ENCODE results near the gene EXOG. TPM values are rescaled to one million over a fixed set of nuclear protein-coding genes. Genes with fewer than 3 reads are reported as not detected.

Gene EXOG
- total and polyA plus RNA-seq, 2 donors from 2014 or later, result 5.5 to 16.4 TPM

- DNase-seq, result peak in 1 of 5 donors; percentile 4
- no peaks in the 10 kb centered on the region for H3K9me3 ChIP-seq (ENCODE audit: control insufficient read depth in 2 of 3, insufficient read depth in 1 of 3, low read length in 3 of 3)
- H3K4me3 ChIP-seq (ENCODE audit: low read length in 3 of 3), result no peak overlapping the region
- H3K4me1 ChIP-seq (ENCODE audit: control insufficient read depth in 2 of 3, insufficient read depth in 2 of 3, low read depth in 1 of 3, low read length in 3 of 3), result no peaks in the 10 kb centered on the region
- no peak overlapping the region for H3K9ac ChIP-seq (ENCODE audit: low read length in 3 of 3)
- FAIRE-seq, result no peak
- H3K27me3 ChIP-seq (ENCODE audit: control insufficient read depth, insufficient read depth, low read length), result no peaks in the 10 kb centered on the region
- no peak for TF ChIP-seq CTCF (IDR thresholded peaks at IDR 0.05; ENCODE audit: borderline replicate concordance, extremely low read depth, insufficient read depth)
- intact Hi-C loops (cut with DNase I), result no loop called here
- no peaks in the 10 kb centered on the region for H3K36me3 ChIP-seq (ENCODE audit: control insufficient read depth in 2 of 3, insufficient read depth in 3 of 3, low read length in 3 of 3)
- no peak overlapping the region for H3K27ac ChIP-seq (ENCODE audit: low read depth in 2 of 2, low read length in 2 of 2)
Observed at GRCh38 chr3:38563886-38564270, 67.7 kb downstream of the EXOG start.

- H3K9ac ChIP-seq (ENCODE audit: low read length in 3 of 3), result no peak overlapping the region
- no peak overlapping the region for H3K27ac ChIP-seq (ENCODE audit: low read depth in 2 of 2, low read length in 2 of 2)
- H3K4me1 ChIP-seq (ENCODE audit: control insufficient read depth in 2 of 3, insufficient read depth in 2 of 3, low read depth in 1 of 3, low read length in 3 of 3), result no peaks in the 10 kb centered on the region
- no peaks in the 10 kb centered on the region for H3K27me3 ChIP-seq (ENCODE audit: control insufficient read depth, insufficient read depth, low read length)
- FAIRE-seq, result no peak
- TF ChIP-seq CTCF (IDR thresholded peaks at IDR 0.05; ENCODE audit: borderline replicate concordance, extremely low read depth, insufficient read depth), result no peak
- intact Hi-C loops (cut with DNase I), result no loop called here
- no peaks in the 10 kb centered on the region for H3K9me3 ChIP-seq (ENCODE audit: control insufficient read depth in 2 of 3, insufficient read depth in 1 of 3, low read length in 3 of 3)
- H3K36me3 ChIP-seq (ENCODE audit: control insufficient read depth in 2 of 3, insufficient read depth in 3 of 3, low read length in 3 of 3), result no peaks in the 10 kb centered on the region
- DNase-seq, result peak in 2 of 5 donors; percentile 17 to 49
- no peak overlapping the region for H3K4me3 ChIP-seq (ENCODE audit: low read length in 3 of 3)
Observed at GRCh38 chr3:38564631-38565338, 68.6 kb downstream of the EXOG start.

- H3K9ac ChIP-seq (ENCODE audit: low read length in 3 of 3), result no peak overlapping the region
- H3K4me3 ChIP-seq (ENCODE audit: low read length in 3 of 3), result no peak overlapping the region
- H3K27ac ChIP-seq (ENCODE audit: low read depth in 2 of 2, low read length in 2 of 2), result no peak overlapping the region
- DNase-seq, result peak in 2 of 5 donors; percentile 9 to 39
- H3K36me3 ChIP-seq (ENCODE audit: control insufficient read depth in 2 of 3, insufficient read depth in 3 of 3, low read length in 3 of 3), result no peaks in the 10 kb centered on the region
- no peaks in the 10 kb centered on the region for H3K9me3 ChIP-seq (ENCODE audit: control insufficient read depth in 2 of 3, insufficient read depth in 1 of 3, low read length in 3 of 3)
- intact Hi-C loops (cut with DNase I), result no loop called here
- no peak for FAIRE-seq
- TF ChIP-seq CTCF (IDR thresholded peaks at IDR 0.05; ENCODE audit: borderline replicate concordance, extremely low read depth, insufficient read depth), result no peak
- no peaks in the 10 kb centered on the region for H3K4me1 ChIP-seq (ENCODE audit: control insufficient read depth in 2 of 3, insufficient read depth in 2 of 3, low read depth in 1 of 3, low read length in 3 of 3)
- H3K27me3 ChIP-seq (ENCODE audit: control insufficient read depth, insufficient read depth, low read length), result no peaks in the 10 kb centered on the region
Observed at GRCh38 chr3:38565339-38566214, 69.4 kb downstream of the EXOG start.

Measured in kidney (tissue), 14 donors.